A549 (cell line): ENCODE data around the gene CACNA1C. TPM values are rescaled to one million over a fixed set of nuclear protein-coding genes. Genes with fewer than 3 reads are reported as not detected.

Source experiments
- ATAC-seq, 2 experiments: fragments of 200-7000 bp in 1 of 2; fragments of >200 bp in 1 of 2; cut with Nextera tagmentation in 1 of 2; cut with Tn5 transposase in 1 of 2; 3 replicates each; pipeline versions ENCODE4 v1.8.0 to v1.9.1; 2018 to 2020; ENCODE audit warnings: mild to moderate bottlenecking in 1 of 2, moderate library complexity in 1 of 2
- CTCF ChIA-PET: fragments of 300-600 bp; sonication (Branson Sonifier 250); formaldehyde crosslinking; extraction: SDS; loops from one replicate; lab custom pipeline; 2021; ENCODE audit warnings: antibody characterized with exemption, inconsistent platforms; lab: Yijun Ruan, JAX
- POLR2A ChIA-PET: fragments of 350-600 bp; formaldehyde crosslinking; extraction: SDS; loops from one replicate; lab custom pipeline; 2021; ENCODE audit warnings: antibody characterized with exemption, inconsistent platforms; lab: Yijun Ruan, JAX
- DNase-seq, 2 experiments: peaks; one replicate each; pipeline versions ENCODE4 v3.0.0 to v3.0.0-alpha.2; 2011 to 2016; ENCODE audit warnings: low read depth in 1 of 2, low spot score in 1 of 2
- FAIRE-seq: peaks from 2 replicates; lab custom pipeline; 2011; peaks lifted over from hg19 to GRCh38; lab: Jason Lieb, UNC
- H3K27ac ChIP-seq, 2 experiments: fragments of >200 bp; sonication (Bioruptor Twin); formaldehyde crosslinking; 3 replicates each; pipeline ENCODE4 v1.5.1; 2016 to 2017
- H3K4me1 ChIP-seq: fragments of >200 bp; sonication (Bioruptor Twin); formaldehyde crosslinking; 3 replicates; pipeline ENCODE4 v1.6.1; 2016
- H3K4me2 ChIP-seq: fragments of >200 bp; sonication (Bioruptor Twin); formaldehyde crosslinking; 3 replicates; pipeline ENCODE4 v1.6.1; 2016
- H3K4me3 ChIP-seq: fragments of >200 bp; sonication (Bioruptor Twin); formaldehyde crosslinking; 3 replicates; pipeline ENCODE4 v1.5.1; 2016
- H3K9me3 ChIP-seq: fragments of >200 bp; sonication (Bioruptor Twin); formaldehyde crosslinking; 3 replicates; pipeline ENCODE4 v1.6.1; 2016
- CBX2 ChIP-seq: fragments of 200-600 bp; sonication (generic); IDR thresholded peaks from 2 replicates; pipeline ENCODE4 v1.6.1; 2016; ENCODE audit warnings: low read depth, mild to moderate bottlenecking, borderline replicate concordance
- CBX8 ChIP-seq: fragments of 200-600 bp; sonication (generic); IDR thresholded peaks from 2 replicates; pipeline ENCODE4 v1.6.1; 2016
- CHD4 ChIP-seq: fragments of 200-600 bp; sonication (generic); IDR thresholded peaks from 2 replicates; pipeline ENCODE4 v1.6.1; 2016; ENCODE audit warnings: antibody characterized with exemption, mild to moderate bottlenecking, borderline replicate concordance
- EP300 ChIP-seq, 2 experiments: fragments of >200 bp; sonication (Bioruptor Twin); formaldehyde crosslinking; IDR thresholded peaks; 2 replicates in 1 of 2; 3 replicates in 1 of 2; pipeline ENCODE4 v1.6.1; 2016 to 2017
- ESRRA ChIP-seq: fragments of 150-350 bp; IDR thresholded peaks from 2 replicates; pipeline ENCODE4 v1.6.1; 2014; ENCODE audit warnings: mild to moderate bottlenecking, low read length, borderline replicate concordance
- FOXS1 ChIP-seq: fragments of 250-450 bp; sonication (Bioruptor Pico); IDR thresholded peaks from 2 replicates; pipeline ENCODE4 v1.5.0; 2020; ENCODE audit warnings: mild to moderate bottlenecking, moderate library complexity
- GATA3 ChIP-seq: IDR thresholded peaks from 2 replicates; pipeline ENCODE4 v1.6.1; 2012; ENCODE audit warnings: borderline replicate concordance
- HOXB13 ChIP-seq: fragments of 250-450 bp; sonication (Bioruptor Pico); IDR thresholded peaks from 2 replicates; pipeline ENCODE4 v1.5.0; 2020; ENCODE audit warnings: low read depth, mild to moderate bottlenecking, moderate library complexity
- HOXB5 ChIP-seq: fragments of 250-450 bp; sonication (Bioruptor Pico); IDR thresholded peaks from 2 replicates; pipeline ENCODE4 v1.5.0; 2020; ENCODE audit warnings: mild to moderate bottlenecking, moderate library complexity
- KDM1A ChIP-seq: fragments of 200-600 bp; sonication (generic); IDR thresholded peaks from 2 replicates; pipeline ENCODE4 v1.6.1; 2016; ENCODE audit warnings: low read depth, mild to moderate bottlenecking
- KDM5A ChIP-seq: fragments of 200-600 bp; sonication (generic); IDR thresholded peaks from 2 replicates; pipeline ENCODE4 v1.6.1; 2016; ENCODE audit warnings: antibody characterized with exemption, mild to moderate bottlenecking
- MAX ChIP-seq: IDR thresholded peaks from 2 replicates; pipeline ENCODE4 v1.6.1; 2012
- MYC ChIP-seq: IDR thresholded peaks from 2 replicates; pipeline ENCODE4 v1.6.1; 2012; ENCODE audit warnings: mild to moderate bottlenecking, inconsistent platforms, low read length, improper control_type of control experiment, borderline replicate concordance
- NFE2L2 ChIP-seq: fragments of 150-350 bp; conservative IDR thresholded peaks from 2 replicates; pipeline ENCODE4 v1.6.1; 2014; ENCODE audit warnings: low read length
- POLR2A ChIP-seq: IDR thresholded peaks from 2 replicates; pipeline ENCODE4 v1.6.1; 2012; ENCODE audit warnings: mild to moderate bottlenecking, low read length
- RAD21 ChIP-seq, 2 experiments: fragments of >200 bp in 1 of 2; sonication (Bioruptor Twin) in 1 of 2; formaldehyde crosslinking in 1 of 2; IDR thresholded peaks in 1 of 2; conservative IDR thresholded peaks in 1 of 2; 2 replicates in 1 of 2; 3 replicates in 1 of 2; pipeline ENCODE4 v1.6.1; 2012 to 2018; ENCODE audit warnings: inconsistent platforms in 1 of 2
- RFX5 ChIP-seq: fragments of 450-650 bp; IDR thresholded peaks from 2 replicates; pipeline ENCODE4 v1.7.1; 2014; ENCODE audit warnings: antibody characterized with exemption, mild to moderate bottlenecking, moderate library complexity
- SREBF2 ChIP-seq: fragments of 450-650 bp; IDR thresholded peaks from 2 replicates; pipeline ENCODE4 v1.6.1; 2014; ENCODE audit warnings: mild to moderate bottlenecking, moderate library complexity
- TFCP2L1 ChIP-seq: fragments of 250-450 bp; sonication (Bioruptor Pico); IDR thresholded peaks from 2 replicates; pipeline ENCODE4 v1.5.0; 2021; ENCODE audit warnings: mild to moderate bottlenecking
- TP53 ChIP-seq: fragments of 250-450 bp; sonication (Bioruptor Pico); IDR thresholded peaks from 2 replicates; pipeline ENCODE4 v1.5.0; 2021; ENCODE audit warnings: mild to moderate bottlenecking, moderate library complexity
- ZC3H11A ChIP-seq: fragments of 450-650 bp; IDR thresholded peaks from 2 replicates; pipeline ENCODE4 v1.6.1; 2014; ENCODE audit warnings: antibody characterized with exemption, mild to moderate bottlenecking
- ZFP36 ChIP-seq: fragments of 450-650 bp; IDR thresholded peaks from 2 replicates; pipeline ENCODE4 v1.6.1; 2014; ENCODE audit warnings: borderline replicate concordance; ENCODE audit not compliant: partially characterized antibody
- ZNF302 ChIP-seq: fragments of 250-450 bp; sonication (Bioruptor Pico); IDR thresholded peaks from 2 replicates; pipeline ENCODE4 v1.9.0; 2021; ENCODE audit warnings: inconsistent platforms, mild to moderate bottlenecking, moderate library complexity
- ZSCAN20 ChIP-seq: fragments of 250-450 bp; sonication (Bioruptor Pico); IDR thresholded peaks from 2 replicates; pipeline ENCODE4 v1.8.0; 2022; ENCODE audit warnings: mild to moderate bottlenecking, moderate library complexity
- WGBS: methylation state at CpG from one replicate; pipeline ENCODE4 v1.1.6; 2017; ENCODE audit errors: missing lambda C conversion rate; 5-methylcytosine and 5-hydroxymethylcytosine counted together
- polyA plus RNA-seq, 4 experiments: library from polyadenylated mRNA; depleted of rRNA in 3 of 4; stranded (reverse); fragments of >200 nt; fragmentation: RNase III in 1 of 4; extraction: RNeasy Plus Mini Kit Qiagen cat#74134 plus additional on column Dnase treatment in 1 of 4; gene quantifications; 2 replicates in 3 of 4; 3 replicates in 1 of 4; pipeline ENCODE4 v1.2.3, GENCODE V29; 2011 to 2017
- TF ChIP-seq, protein P1 (sequence below): fragments of 450-650 bp; IDR thresholded peaks from 2 replicates; pipeline ENCODE4 v1.6.1; 2014; ENCODE audit warnings: antibody characterized with exemption
- TF ChIP-seq, protein P2 (sequence below): IDR thresholded peaks from 2 replicates; pipeline ENCODE4 v1.6.1; 2012
- TF ChIP-seq, protein P3 (sequence below): fragments of >200 bp; sonication (Bioruptor Twin); formaldehyde crosslinking; IDR thresholded peaks from 2 replicates; pipeline ENCODE4 v1.6.1; 2016
- TF ChIP-seq, protein P4 (sequence below): IDR thresholded peaks from 2 replicates; pipeline ENCODE4 v1.6.1; 2012; ENCODE audit warnings: low read depth, borderline replicate concordance
- TF ChIP-seq, protein P5 (sequence below): fragments of 200-600 bp; sonication (generic); IDR thresholded peaks from 2 replicates; pipeline ENCODE4 v1.6.1; 2016; ENCODE audit warnings: antibody characterized with exemption, mild to moderate bottlenecking, moderate library complexity

The CACNA1C gene
- polyA plus RNA-seq, 2 of the 4 experiments (the other 2 are of a cell fraction): not detected

DNA sequence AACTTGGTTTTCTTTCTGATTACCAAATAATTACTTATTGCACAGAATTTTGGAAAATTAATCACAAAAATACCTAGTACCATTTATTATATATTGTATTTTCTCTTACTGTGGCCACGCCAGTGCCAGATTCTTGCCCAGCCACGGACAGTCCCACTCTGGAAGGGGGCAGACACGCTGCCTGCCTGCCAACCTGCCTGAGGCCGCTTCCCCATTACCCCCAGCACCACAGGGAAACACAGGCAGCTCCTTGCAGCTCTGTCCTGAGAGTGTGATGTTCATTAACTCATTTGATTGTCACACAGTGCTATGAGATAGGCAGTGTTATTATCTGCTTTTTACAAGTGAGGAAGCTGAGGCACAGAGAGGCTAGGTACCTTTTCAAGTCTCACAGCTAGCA, 46.8 kb downstream of the CACNA1C start (continued):
- TF ChIP-seq, protein P1, sequence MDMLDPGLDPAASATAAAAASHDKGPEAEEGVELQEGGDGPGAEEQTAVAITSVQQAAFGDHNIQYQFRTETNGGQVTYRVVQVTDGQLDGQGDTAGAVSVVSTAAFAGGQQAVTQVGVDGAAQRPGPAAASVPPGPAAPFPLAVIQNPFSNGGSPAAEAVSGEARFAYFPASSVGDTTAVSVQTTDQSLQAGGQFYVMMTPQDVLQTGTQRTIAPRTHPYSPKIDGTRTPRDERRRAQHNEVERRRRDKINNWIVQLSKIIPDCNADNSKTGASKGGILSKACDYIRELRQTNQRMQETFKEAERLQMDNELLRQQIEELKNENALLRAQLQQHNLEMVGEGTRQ: no peak

GRCh38 chr12:2101359-2101758, 48.6 kb downstream of the CACNA1C start:
- DNase-seq (no peak), ATAC-seq (no peak; a peak in 2 of 6 replicates), FAIRE-seq (no peak)
- ChIA-PET POLR2A (no interaction called here), CTCF (interaction anchor here (0.6 kb wide), 1 partner anchor 535 kb away, joined by 3 read pairs; no protein-coding TSS in a partner anchor)
- Histone ChIP-seq H3K27ac (no peak overlapping the region), H3K4me1 (no peaks in the 10 kb centered on the region), H3K4me3 (no peak overlapping the region), H3K9me3 (no peaks in the 10 kb centered on the region), H3K4me2 (no peak overlapping the region)
- 59% methylated on average over 11 of the region's 16 CpGs for WGBS
- TF ChIP-seq, protein P2, sequence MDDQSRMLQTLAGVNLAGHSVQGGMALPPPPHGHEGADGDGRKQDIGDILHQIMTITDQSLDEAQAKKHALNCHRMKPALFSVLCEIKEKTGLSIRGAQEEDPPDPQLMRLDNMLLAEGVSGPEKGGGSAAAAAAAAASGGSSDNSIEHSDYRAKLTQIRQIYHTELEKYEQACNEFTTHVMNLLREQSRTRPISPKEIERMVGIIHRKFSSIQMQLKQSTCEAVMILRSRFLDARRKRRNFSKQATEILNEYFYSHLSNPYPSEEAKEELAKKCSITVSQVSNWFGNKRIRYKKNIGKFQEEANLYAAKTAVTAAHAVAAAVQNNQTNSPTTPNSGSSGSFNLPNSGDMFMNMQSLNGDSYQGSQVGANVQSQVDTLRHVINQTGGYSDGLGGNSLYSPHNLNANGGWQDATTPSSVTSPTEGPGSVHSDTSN: no peak
- TF ChIP-seq ZC3H11A (no peak), ESRRA (no peak), POLR2A (no peak), TP53 (CRISPR knock-in tag) (no peak), CBX2 (no peak), FOXS1 (no peak), GATA3 (no peak), KDM1A (no peak), MAX (no peak), CBX8 (no peak), TFCP2L1 (CRISPR knock-in tag) (no peak), KDM5A (no peak), MYC (no peak), NFE2L2 (no peak), HOXB13 (no peak)
- TF ChIP-seq, protein P1: no peak
- TF ChIP-seq, protein P3, sequence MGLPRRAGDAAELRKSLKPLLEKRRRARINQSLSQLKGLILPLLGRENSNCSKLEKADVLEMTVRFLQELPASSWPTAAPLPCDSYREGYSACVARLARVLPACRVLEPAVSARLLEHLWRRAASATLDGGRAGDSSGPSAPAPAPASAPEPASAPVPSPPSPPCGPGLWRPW: no peak

GRCh38 chr12:2101771-2102170, 49.0 kb downstream of the CACNA1C start:
- no peak overlapping the region for H3K27ac ChIP-seq
- peak in 1 of 2 experiments; percentile 30; a peak in 1 of 6 replicates for ATAC-seq
- no peak overlapping the region for H3K4me2 ChIP-seq
- TF ChIP-seq EP300 (IDR thresholded peaks at IDR 0.05) (no peak), ZSCAN20 (CRISPR knock-in tag) (no peak), KDM5A (no peak), RFX5 (no peak), RAD21 (conservative IDR thresholded peaks at IDR 0.05 in 1 of 2, IDR thresholded peaks at IDR 0.05 in 1 of 2) (no peak), TFCP2L1 (CRISPR knock-in tag) (no peak), CHD4 (no peak), ZNF302 (CRISPR knock-in tag) (no peak), NFE2L2 (no peak), HOXB5 (CRISPR knock-in tag) (no peak), ZFP36 (no peak), SREBF2 (no peak), MAX (no peak), ZC3H11A (no peak)
- TF ChIP-seq, protein P4, sequence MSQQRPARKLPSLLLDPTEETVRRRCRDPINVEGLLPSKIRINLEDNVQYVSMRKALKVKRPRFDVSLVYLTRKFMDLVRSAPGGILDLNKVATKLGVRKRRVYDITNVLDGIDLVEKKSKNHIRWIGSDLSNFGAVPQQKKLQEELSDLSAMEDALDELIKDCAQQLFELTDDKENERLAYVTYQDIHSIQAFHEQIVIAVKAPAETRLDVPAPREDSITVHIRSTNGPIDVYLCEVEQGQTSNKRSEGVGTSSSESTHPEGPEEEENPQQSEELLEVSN: no peak
- TF ChIP-seq, protein P5, sequence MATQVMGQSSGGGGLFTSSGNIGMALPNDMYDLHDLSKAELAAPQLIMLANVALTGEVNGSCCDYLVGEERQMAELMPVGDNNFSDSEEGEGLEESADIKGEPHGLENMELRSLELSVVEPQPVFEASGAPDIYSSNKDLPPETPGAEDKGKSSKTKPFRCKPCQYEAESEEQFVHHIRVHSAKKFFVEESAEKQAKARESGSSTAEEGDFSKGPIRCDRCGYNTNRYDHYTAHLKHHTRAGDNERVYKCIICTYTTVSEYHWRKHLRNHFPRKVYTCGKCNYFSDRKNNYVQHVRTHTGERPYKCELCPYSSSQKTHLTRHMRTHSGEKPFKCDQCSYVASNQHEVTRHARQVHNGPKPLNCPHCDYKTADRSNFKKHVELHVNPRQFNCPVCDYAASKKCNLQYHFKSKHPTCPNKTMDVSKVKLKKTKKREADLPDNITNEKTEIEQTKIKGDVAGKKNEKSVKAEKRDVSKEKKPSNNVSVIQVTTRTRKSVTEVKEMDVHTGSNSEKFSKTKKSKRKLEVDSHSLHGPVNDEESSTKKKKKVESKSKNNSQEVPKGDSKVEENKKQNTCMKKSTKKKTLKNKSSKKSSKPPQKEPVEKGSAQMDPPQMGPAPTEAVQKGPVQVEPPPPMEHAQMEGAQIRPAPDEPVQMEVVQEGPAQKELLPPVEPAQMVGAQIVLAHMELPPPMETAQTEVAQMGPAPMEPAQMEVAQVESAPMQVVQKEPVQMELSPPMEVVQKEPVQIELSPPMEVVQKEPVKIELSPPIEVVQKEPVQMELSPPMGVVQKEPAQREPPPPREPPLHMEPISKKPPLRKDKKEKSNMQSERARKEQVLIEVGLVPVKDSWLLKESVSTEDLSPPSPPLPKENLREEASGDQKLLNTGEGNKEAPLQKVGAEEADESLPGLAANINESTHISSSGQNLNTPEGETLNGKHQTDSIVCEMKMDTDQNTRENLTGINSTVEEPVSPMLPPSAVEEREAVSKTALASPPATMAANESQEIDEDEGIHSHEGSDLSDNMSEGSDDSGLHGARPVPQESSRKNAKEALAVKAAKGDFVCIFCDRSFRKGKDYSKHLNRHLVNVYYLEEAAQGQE: no peak
- 0% methylated on average over 3 of the region's 3 CpGs for WGBS
- ChIA-PET CTCF (no interaction called here), POLR2A (no interaction called here)
- no peaks in the 10 kb centered on the region for H3K4me1 ChIP-seq
- FAIRE-seq: no peak
- no peaks in the 10 kb centered on the region for H3K9me3 ChIP-seq
- H3K4me3 ChIP-seq: no peak overlapping the region
- DNase-seq: no peak
